ENCODE measurements around the gene AQP12A.
"Not testable (repeated sequence)": the region's sequence is repeated elsewhere in the genome, so short reads cannot be mapped to it uniquely, and the experiment has no call there.

- TF ChIP-seq POLR2A, CTCF, POLR2AphosphoS5 (IDR thresholded peaks at IDR 0.05): not testable (repeated sequence)
Measured at GRCh38 chr2:240698852-240699561, 7.3 kb downstream of the AQP12A start.
